HepG2 (cell line): ENCODE results near the gene CUL7. TPM values are rescaled to one million over a fixed set of nuclear protein-coding genes. Genes with fewer than 3 reads are reported as not detected.

Experiments used
- ARHGAP35 ChIP-seq: sonication (generic); formaldehyde crosslinking; IDR thresholded peaks from 2 replicates; pipeline ENCODE4 v1.9.0; 2022; ENCODE audit warnings: mild to moderate bottlenecking, inconsistent platforms, moderate library complexity, missing genetic modification reagents, borderline replicate concordance
- IRF9 ChIP-seq: sonication (generic); formaldehyde crosslinking; IDR thresholded peaks from 2 replicates; pipeline ENCODE4 v1.8.0; 2022; ENCODE audit warnings: missing genetic modification reagents, mild to moderate bottlenecking, borderline replicate concordance
- JUND ChIP-seq: sonication (generic); formaldehyde crosslinking; IDR thresholded peaks from 2 replicates; pipeline ENCODE4 v1.8.0; 2022; ENCODE audit warnings: mild to moderate bottlenecking, missing genetic modification reagents
- KDM5A ChIP-seq: fragments of 200-600 bp; sonication (generic); IDR thresholded peaks from 2 replicates; pipeline ENCODE4 v1.7.0; 2018; ENCODE audit warnings: antibody characterized with exemption, mild to moderate bottlenecking, low read length, borderline replicate concordance
- KDM5B ChIP-seq: sonication (generic); formaldehyde crosslinking; IDR thresholded peaks from 2 replicates; pipeline ENCODE4 v1.4.0; 2020; ENCODE audit warnings: missing genetic modification reagents, mild to moderate bottlenecking, borderline replicate concordance
- KLF9 ChIP-seq: IDR thresholded peaks from 2 replicates; pipeline ENCODE4 v1.6.1; 2016; ENCODE audit warnings: low read depth
- MIER2 ChIP-seq: IDR thresholded peaks from 2 replicates; pipeline ENCODE4 v1.6.1; 2016; ENCODE audit warnings: missing biosample characterization, missing genetic modification reagents
- NCOA2 ChIP-seq: sonication (generic); formaldehyde crosslinking; IDR thresholded peaks from 2 replicates; pipeline ENCODE4 v1.8.0; 2022; ENCODE audit warnings: inconsistent platforms
- PAXIP1 ChIP-seq: sonication (generic); formaldehyde crosslinking; conservative IDR thresholded peaks from 2 replicates; pipeline ENCODE4 v1.4.0; 2020; ENCODE audit warnings: mild to moderate bottlenecking, missing genetic modification reagents, moderate library complexity
- SNAPC2 ChIP-seq: sonication (generic); formaldehyde crosslinking; IDR thresholded peaks from 2 replicates; pipeline ENCODE4 v1.8.1; 2022; ENCODE audit warnings: mild to moderate bottlenecking, missing genetic modification reagents
- SSRP1 ChIP-seq: IDR thresholded peaks from 2 replicates; pipeline ENCODE4 v1.6.1; 2016; ENCODE audit warnings: control low read depth
- XBP1 ChIP-seq: sonication (generic); formaldehyde crosslinking; IDR thresholded peaks from 2 replicates; pipeline ENCODE4 v1.5.0; 2020; ENCODE audit warnings: missing genetic modification reagents
- ZKSCAN8 ChIP-seq: IDR thresholded peaks from 2 replicates; pipeline ENCODE4 v1.6.1; 2016; ENCODE audit warnings: borderline replicate concordance, missing genetic modification reagents, missing compliant biosample characterization
- ZNF142 ChIP-seq: sonication (generic); formaldehyde crosslinking; IDR thresholded peaks from 2 replicates; pipeline ENCODE4 v1.4.0; 2020; ENCODE audit warnings: missing genetic modification reagents
- ZNF460 ChIP-seq: sonication (generic); formaldehyde crosslinking; IDR thresholded peaks from 2 replicates; pipeline ENCODE4 v1.5.1; 2020; ENCODE audit warnings: missing genetic modification reagents, mild to moderate bottlenecking, borderline replicate concordance
- polyA plus RNA-seq, 8 experiments: library from polyadenylated mRNA; depleted of rRNA in 3 of 8; stranded (reverse) in 7 of 8; unstranded in 1 of 8; fragments of >200 nt; fragmentation: Illumina TruSeq in 4 of 8; extraction: Trizol in 4 of 8; gene quantifications; 2 replicates each; pipeline versions ENCODE4 v1.2.1 to v1.2.3, GENCODE V29; 2011 to 2016; ENCODE audit warnings: low read depth in 4 of 8, missing spikeins in 1 of 8, mixed read lengths in 1 of 8; ENCODE audit not compliant: insufficient read depth in 1 of 8
- total RNA-seq, 5 experiments: library from RNA; depleted of rRNA; stranded (reverse); fragments of >200 nt; fragmentation: Illumina TruSeq; extraction: Trizol; gene quantifications; 2 replicates each; pipeline ENCODE4 v1.2.3, GENCODE V29; 2016; ENCODE audit warnings: low read depth in 1 of 5

Gene CUL7
- total and polyA plus RNA-seq, 2 of the 13 experiments (the other 11 are each of a cell fraction or from before 2014, with no cell fraction given), result 32.0 to 60.7 TPM

GRCh38 chr6:43060034-43060754, 6.5 kb upstream of the CUL7 start (continued):
- TF ChIP-seq ZNF142, result no peak
- peak; percentile 90; the same call in 1 of the 2 replicates for TF ChIP-seq SNAPC2
- 0 out of 2 replicates have a peak, but pooled peaks have one; percentile 35 for TF ChIP-seq MIER2 (CRISPR knock-in tag)
- TF ChIP-seq NCOA2 (CRISPR knock-in tag), result peak; percentile 63
- 0 out of 2 replicates have a peak, but pooled peaks have one; percentile 35 for TF ChIP-seq ZKSCAN8 (CRISPR knock-in tag)
- TF ChIP-seq XBP1 (CRISPR knock-in tag), result no peak
- 0 out of 2 replicates have a peak, but pooled peaks have one; percentile 15 for TF ChIP-seq KLF9 (CRISPR knock-in tag)
- peak; percentile 12; the same call in 1 of the 2 replicates for TF ChIP-seq JUND (CRISPR knock-in tag)
- 0 out of 2 replicates have a peak, but pooled peaks have one; percentile 24 for TF ChIP-seq KDM5A
- peak; percentile 79 for TF ChIP-seq ARHGAP35 (CRISPR knock-in tag)
- TF ChIP-seq IRF9 (CRISPR knock-in tag), result no peak
- TF ChIP-seq ZNF460, result 0 out of 2 replicates have a peak, but pooled peaks have one; percentile 9
- peak; percentile 87 for TF ChIP-seq PAXIP1
- peak; percentile 26; the same call in 1 of the 2 replicates for TF ChIP-seq KDM5B
- peak; percentile 97 for TF ChIP-seq SSRP1 (CRISPR knock-in tag)
